NCI-H748 treated with DMSO at 0.1 percent for 48 hours (cell line): ENCODE data around the gene SLC66A2.
A peak's percentile ranks its signal among the peaks of the same experiment; 100 is the strongest.

Experiments
- DNase-seq: peaks from one replicate; lab custom pipeline; 2025; lab: John Stamatoyannopoulos, UW

The SLC66A2 gene

GRCh38 chr18:79971211-79971952 is 19.9 kb upstream of the SLC66A2 start:
- no peak for DNase-seq

- no peak for DNase-seq
Measured at GRCh38 chr18:79970419-79971133, 19.1 kb upstream of the SLC66A2 start.

- no peak for DNase-seq
Measured at GRCh38 chr18:79965119-79965902, 13.9 kb upstream of the SLC66A2 start.

GRCh38 chr18:79964330-79965118 is 13.1 kb upstream of the SLC66A2 start, which contains the start of gene HSBP1L1:
HSBP1L1 (plus strand) TSS chr18:79964643; CDS start chr18:79964736, 93 bp downstream.
- DNase-seq = peak; percentile 18

GRCh38 chr18:79963658-79964329 is 12.3 kb upstream of the SLC66A2 start:
- no peak for DNase-seq

- DNase-seq = no peak
Measured at GRCh38 chr18:79962835-79963657, 11.6 kb upstream of the SLC66A2 start.

DNA sequence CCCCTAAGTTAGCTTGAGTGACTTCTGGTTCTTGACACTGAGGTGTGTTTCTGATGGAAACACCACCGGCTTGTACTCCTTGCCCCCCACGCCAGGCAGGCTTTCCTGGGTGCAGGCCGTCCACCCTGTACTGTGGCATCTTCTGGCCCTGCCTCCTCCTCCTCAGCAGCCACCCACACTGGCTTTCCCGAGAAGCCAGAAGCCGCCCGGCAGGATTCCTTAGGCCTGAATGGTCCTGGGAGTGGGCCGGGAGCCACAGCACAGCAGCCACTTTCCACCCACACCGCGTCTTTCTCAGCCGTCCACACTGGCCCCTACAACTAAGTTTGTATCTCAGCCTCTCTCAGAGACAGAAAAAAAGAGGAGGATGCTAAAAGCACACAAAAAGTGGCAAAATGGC is 10.9 kb upstream of the SLC66A2 start:
- no peak for DNase-seq

DNA sequence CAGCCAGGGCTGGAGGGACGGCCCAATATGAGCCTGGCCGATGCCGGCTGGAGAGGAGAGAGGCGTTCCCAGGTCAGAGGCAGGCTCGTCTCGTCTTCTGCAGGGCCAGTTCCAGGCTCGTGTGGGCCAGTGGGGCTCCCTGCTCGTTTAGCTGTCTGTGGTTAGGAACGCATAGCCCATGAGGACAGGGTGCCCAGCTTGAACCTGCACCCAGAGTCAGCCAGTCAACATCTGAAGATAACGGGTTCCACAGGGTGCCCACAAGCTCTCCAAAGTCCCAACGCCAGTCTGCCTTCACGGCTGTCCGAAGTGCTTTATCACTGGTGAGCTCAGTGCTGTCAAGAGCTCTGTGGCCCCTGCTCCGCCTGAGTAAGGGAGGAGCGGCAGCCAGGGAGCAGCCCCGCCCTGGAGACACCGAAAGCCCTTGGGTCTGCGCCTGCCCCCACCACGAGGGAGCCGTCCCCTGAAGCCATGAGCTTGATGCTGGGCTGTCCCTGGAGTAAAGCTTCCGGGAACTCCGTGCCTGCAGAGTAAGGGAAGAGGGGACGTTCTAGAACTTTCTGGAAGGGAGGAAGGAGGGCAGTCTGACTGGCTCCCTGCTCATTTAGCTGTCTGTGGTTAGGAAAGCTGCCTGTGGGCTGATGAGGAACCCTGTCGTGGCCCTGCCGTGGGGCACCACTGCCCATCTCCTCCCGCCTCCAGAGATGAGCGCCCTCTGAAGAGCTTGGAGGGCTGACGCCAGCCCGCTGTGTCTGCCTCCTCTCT is 10.3 kb upstream of the SLC66A2 start:
- DNase-seq = no peak

GRCh38 chr18:79960921-79961526 is 9.6 kb upstream of the SLC66A2 start:
- no peak for DNase-seq

DNA sequence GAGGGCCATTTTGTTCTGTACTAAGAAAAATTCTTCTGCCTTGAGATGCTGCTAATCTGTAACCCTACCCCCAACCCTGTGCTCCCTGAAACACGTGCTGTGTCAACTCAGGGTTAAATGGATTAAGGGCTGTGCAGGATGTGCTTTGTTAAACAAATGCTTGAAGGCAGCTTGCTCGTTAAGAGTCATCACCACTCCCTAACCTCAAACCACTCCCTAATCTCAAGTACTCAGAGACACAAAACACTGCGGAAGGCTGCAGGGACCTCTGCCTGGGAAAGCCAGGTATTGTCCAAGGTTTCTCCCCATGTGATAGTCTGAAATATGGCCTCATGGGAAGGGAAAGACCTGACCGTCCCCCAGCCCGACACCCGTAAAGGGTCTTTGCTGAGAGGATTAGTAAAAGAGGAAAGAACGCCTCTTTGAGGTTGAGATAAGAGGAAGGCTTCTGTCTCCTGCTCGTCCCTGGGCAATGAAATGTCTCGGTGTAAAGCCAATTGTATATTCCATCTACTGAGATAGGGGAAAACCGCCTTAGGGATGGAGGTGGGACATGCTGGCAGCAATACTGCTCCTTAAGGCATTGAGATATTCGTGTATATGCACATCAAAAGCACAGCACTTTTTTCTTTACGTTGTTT is 8.8 kb upstream of the SLC66A2 start:
- DNase-seq = peak; percentile 62

DNA sequence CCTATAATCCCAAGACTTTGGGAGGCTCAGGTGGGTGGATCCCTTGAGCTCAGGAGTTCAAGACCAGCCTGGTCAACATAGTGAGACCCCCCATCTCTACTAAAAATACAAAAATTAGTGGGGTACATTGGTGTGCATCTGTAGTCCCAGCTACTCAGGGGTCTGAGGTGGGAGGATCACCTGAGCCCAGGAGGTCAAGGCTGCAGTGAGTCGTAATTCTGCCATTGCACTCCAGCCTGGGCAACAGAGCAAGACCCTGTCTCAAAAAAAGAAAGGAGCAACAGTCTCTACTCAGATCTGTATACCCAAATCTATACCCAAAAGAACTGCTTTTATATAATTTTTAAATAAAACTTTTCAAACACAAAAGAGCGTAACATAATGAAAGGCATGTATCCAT is 7.5 kb upstream of the SLC66A2 start:
- DNase-seq = no peak

DNA sequence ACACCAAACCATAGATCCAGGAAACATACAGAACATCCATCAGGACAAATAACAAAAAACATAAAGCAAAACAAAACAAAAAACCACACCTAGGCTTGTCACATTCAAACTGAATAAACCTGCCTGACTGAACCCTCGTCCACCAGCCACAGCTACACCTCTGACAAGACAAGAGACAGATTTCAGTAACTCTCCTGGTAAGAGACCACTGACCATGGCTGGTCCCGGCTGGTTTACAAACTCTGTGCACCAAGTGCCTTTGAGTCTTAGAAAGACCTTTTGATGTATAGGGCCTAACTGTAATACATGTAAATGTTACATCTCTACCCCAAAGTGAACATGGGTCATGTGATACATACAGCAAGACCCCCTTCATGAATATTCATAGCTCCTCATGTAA is 4.8 kb upstream of the SLC66A2 start:
- DNase-seq = no peak

GRCh38 chr18:79955302-79956075 is 4.0 kb upstream of the SLC66A2 start:
- DNase-seq = no peak

GRCh38 chr18:79954791-79955190 is 3.3 kb upstream of the SLC66A2 start:
- no peak for DNase-seq

GRCh38 chr18:79953971-79954651 is 2.7 kb upstream of the SLC66A2 start:
- DNase-seq = no peak

GRCh38 chr18:79952996-79953559 is 1.6 kb upstream of the SLC66A2 start:
- DNase-seq = no peak

- DNase-seq = no peak
Measured at GRCh38 chr18:79952456-79952995, 1.1 kb upstream of the SLC66A2 start.
